ENCODE data around the gene PLOD1. TPM values are rescaled to one million over a fixed set of nuclear protein-coding genes. Genes with fewer than 3 reads are reported as not detected.

The PLOD1 gene
- total and polyA plus RNA-seq, 2 of the 13 experiments (the other 11 are each of a cell fraction or from before 2014, with no cell fraction given) = 70.1 to 318 TPM

GRCh38 chr1:11919621-11920020, 14.9 kb upstream of the PLOD1 start:
- Histone ChIP-seq H3K4me2 (ENCODE audit: low read depth, low read length) (no peak overlapping the region), H3K79me2 (ENCODE audit: insufficient read depth, low read length) (peaks cover 41% of the 10 kb centered on the region), H3K27me3 (ENCODE audit: control insufficient read depth in 1 of 2, insufficient read depth in 2 of 2, low read length in 2 of 2) (no peaks in the 10 kb centered on the region; a peak in 1 of 5 replicates), H3K27ac (ENCODE audit: extremely low read length, insufficient read depth, low read length) (no peak overlapping the region), H3K36me3 (replicated peaks in 1 of 2; ENCODE audit: control insufficient read depth in 1 of 2, insufficient read depth in 2 of 2, low read length in 2 of 2) (peaks cover 21 to 47% of the 10 kb centered on the region in 2 experiments; a peak in 4 of 5 replicates), H3K9me3 (ENCODE audit: low read length) (no peaks in the 10 kb centered on the region), H3K4me3 (replicated peaks in 1 of 3; ENCODE audit: insufficient read depth in 1 of 3, low read depth in 2 of 3, low read length in 3 of 3) (no peak overlapping the region), H3K4me1 (ENCODE audit: insufficient read depth, low read length) (peaks cover 54% of the 10 kb centered on the region), H2AFZ (ENCODE audit: low read length) (no peak overlapping the region), H4K20me1 (ENCODE audit: insufficient read depth, low read length) (peaks cover 27% of the 10 kb centered on the region), H3K9ac (ENCODE audit: insufficient read depth, low read depth, low read length) (no peak overlapping the region)
- FAIRE-seq (no peak), DNase-seq (ENCODE audit: low spot score) (no peak), ATAC-seq (no peak)
- CTCF ChIA-PET (ENCODE audit: low intra/inter-chr PET ratio, low total read pairs) = no interaction called here
- TF ChIP-seq NR1H2 (CRISPR knock-in tag; IDR thresholded peaks at IDR 0.05; ENCODE audit: borderline replicate concordance, low read depth) (no peak), ZC3H13 (CRISPR knock-in tag; IDR thresholded peaks at IDR 0.05) (0 out of 2 replicates have a peak, but pooled peaks have one; percentile 1)
- BruUV-seq (replicated peaks) = no TSS peak
- intact Hi-C loops (cut with micrococcal nuclease; ENCODE audit: unreplicated experiment) (no loop called here), in situ Hi-C loops (cut with HindIII; ENCODE audit: extremely low pct_ligation_motif_present, low pct_unique_long_range_greater_than_20kb) (no loop called here)
- WGBS (ENCODE audit: low lambda C conversion rate) = 94% methylated on average over 11 of the region's 11 CpGs
- POLR2A ChIA-PET = interaction anchor here (3.8 kb wide), 1 partner anchor 9 kb away, joined by 17 read pairs; no protein-coding TSS in a partner anchor

DNA sequence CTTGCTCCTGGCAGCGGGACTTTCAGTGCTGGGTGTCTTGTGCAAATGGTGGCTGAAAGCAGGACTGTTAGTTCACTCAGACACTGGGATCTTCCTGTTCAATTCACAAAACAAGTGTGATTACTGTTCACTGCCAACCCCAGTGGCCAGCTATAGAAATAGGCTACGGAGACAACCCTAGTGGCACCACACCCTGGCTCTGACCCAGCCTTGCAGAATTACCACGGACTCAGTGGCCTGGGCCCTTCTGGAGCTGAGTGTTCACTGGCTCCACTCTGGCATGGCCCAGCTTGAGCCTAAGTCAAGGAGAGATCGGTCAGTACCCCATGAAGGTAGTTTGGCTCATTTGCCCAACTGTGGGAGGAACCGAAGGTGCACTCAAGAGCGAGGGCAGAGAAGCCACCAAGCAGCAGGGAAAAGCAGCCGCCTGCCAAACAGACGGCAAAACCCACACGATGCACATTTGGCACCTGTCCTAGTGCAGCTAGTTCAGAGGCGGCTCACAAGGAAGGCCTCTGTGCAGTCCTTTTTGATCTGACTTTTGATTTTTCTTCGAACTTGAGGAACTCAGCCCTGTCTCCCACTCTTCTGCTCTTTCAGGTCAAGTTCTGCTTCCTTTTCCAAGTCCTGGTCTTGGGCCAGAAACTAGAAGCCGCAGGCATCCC, 14.1 kb upstream of the PLOD1 start:
- Histone ChIP-seq H3K27ac (ENCODE audit: extremely low read length, insufficient read depth, low read length) (no peak overlapping the region), H3K27me3 (ENCODE audit: control insufficient read depth in 1 of 2, insufficient read depth in 2 of 2, low read length in 2 of 2) (no peaks in the 10 kb centered on the region; a peak in 1 of 5 replicates), H3K4me2 (ENCODE audit: low read depth, low read length) (peak overlapping the region; percentile 29; the same call in 1 of the 2 replicates), H4K20me1 (ENCODE audit: insufficient read depth, low read length) (peaks cover 33% of the 10 kb centered on the region), H3K9ac (ENCODE audit: insufficient read depth, low read depth, low read length) (no peak overlapping the region), H3K79me2 (ENCODE audit: insufficient read depth, low read length) (peaks cover 47% of the 10 kb centered on the region), H3K4me3 (replicated peaks in 1 of 3; ENCODE audit: insufficient read depth in 1 of 3, low read depth in 2 of 3, low read length in 3 of 3) (no peak overlapping the region), H3K4me1 (ENCODE audit: insufficient read depth, low read length) (peaks cover 47% of the 10 kb centered on the region), H3K36me3 (replicated peaks in 1 of 2; ENCODE audit: control insufficient read depth in 1 of 2, insufficient read depth in 2 of 2, low read length in 2 of 2) (peaks cover 21 to 47% of the 10 kb centered on the region in 2 experiments; a peak in 4 of 5 replicates), H2AFZ (ENCODE audit: low read length) (no peak overlapping the region), H3K9me3 (ENCODE audit: low read length) (no peaks in the 10 kb centered on the region)
- WGBS (ENCODE audit: low lambda C conversion rate) = 96% methylated on average over 10 of the region's 12 CpGs
- DNase-seq (ENCODE audit: low spot score) = no peak
- ChIA-PET CTCF (ENCODE audit: low intra/inter-chr PET ratio, low total read pairs) (no interaction called here), POLR2A (interaction anchor here (1.2 to 3.8 kb wide), 2 partner anchors 10 to 14 kb away, joined by 3 to 17 read pairs; partner anchors contain the start of gene PLOD1)
- no peak for ATAC-seq
- no TSS peak for BruUV-seq (replicated peaks)
- TF ChIP-seq ZNF24 (IDR thresholded peaks at IDR 0.05) (no peak), SNAPC4 (CRISPR knock-in tag; IDR thresholded peaks at IDR 0.05) (no peak), SMARCE1 (IDR thresholded peaks at IDR 0.05; ENCODE audit: borderline replicate concordance) (no peak), RAD21 (CRISPR knock-in tag; IDR thresholded peaks at IDR 0.05) (no peak), NONO (IDR thresholded peaks at IDR 0.05) (no peak), NONO (CRISPR knock-in tag; conservative IDR thresholded peaks at IDR 0.05) (no peak)
- intact Hi-C loops (cut with micrococcal nuclease; ENCODE audit: unreplicated experiment) = no loop called here
- no peak for FAIRE-seq
- in situ Hi-C loops (cut with HindIII; ENCODE audit: extremely low pct_ligation_motif_present, low pct_unique_long_range_greater_than_20kb) = no loop called here
